GM12892 (cell line): Measurements from ENCODE around the gene TBC1D3B.

Experiments used
- POLR2A ChIP-seq: IDR thresholded peaks from 2 replicates; pipeline ENCODE4 v1.6.1; 2011; ENCODE audit warnings: low read depth, low read length, control low read depth
- POLR2AphosphoS5 ChIP-seq: IDR thresholded peaks from 2 replicates; pipeline ENCODE4 v1.6.1; 2011; ENCODE audit warnings: low read depth, low read length, control low read depth

- TF ChIP-seq POLR2AphosphoS5, result no peak
- TF ChIP-seq POLR2A, result no peak
Observed at GRCh38 chr17:36136439-36136838, 40.0 kb downstream of the TBC1D3B start.
